GM12874 (cell line): Measurements from ENCODE around the gene GCNT2.

Experiments
- CTCF ChIP-seq: IDR thresholded peaks from 2 replicates; pipeline ENCODE4 v1.5.1; 2011; ENCODE audit warnings: low read depth, mild to moderate bottlenecking, control low read depth, low read length, moderate library complexity; ENCODE audit not compliant: insufficient read depth

The GCNT2 gene

DNA sequence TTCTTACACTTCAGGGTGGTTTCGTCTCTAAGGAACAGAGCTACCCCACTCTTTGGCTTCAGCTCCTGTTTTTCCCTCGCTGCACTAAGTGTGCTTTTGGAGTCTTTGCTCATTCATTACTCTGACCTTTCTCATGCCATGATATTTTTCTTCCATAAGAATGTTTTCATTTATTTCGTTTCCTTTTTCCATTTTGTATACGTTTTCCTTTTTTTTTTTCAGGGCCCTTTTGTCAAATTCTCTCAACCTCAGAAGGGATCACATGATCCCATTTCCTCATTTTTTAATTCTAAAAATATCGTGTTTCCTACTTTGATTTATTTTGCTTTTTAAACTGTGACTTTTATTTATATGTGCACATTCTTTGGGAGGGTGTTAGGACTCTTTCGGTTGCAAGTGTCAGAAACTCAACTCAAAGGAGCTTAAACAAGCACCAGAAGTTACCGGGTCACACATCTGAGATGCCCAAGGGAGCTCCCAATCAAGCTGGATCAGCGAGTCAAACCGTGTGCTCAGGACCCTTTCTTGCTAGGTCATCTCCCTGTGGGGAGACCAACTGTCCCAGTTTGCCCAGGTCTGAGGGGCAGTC lies 40.6 kb downstream of the GCNT2 start:
- TF ChIP-seq CTCF, result no peak

GRCh38 chr6:10564975-10565673 lies 44.0 kb downstream of the GCNT2 start:
- no peak for TF ChIP-seq CTCF

- no peak for TF ChIP-seq CTCF
These were observed 44.8 kb downstream of the GCNT2 start for GRCh38 chr6:10565913-10566312.

- no peak for TF ChIP-seq CTCF
These were observed 46.3 kb downstream of the GCNT2 start for GRCh38 chr6:10567256-10568026.

GRCh38 chr6:10569392-10570127 lies 48.4 kb downstream of the GCNT2 start:
- TF ChIP-seq CTCF, result no peak

DNA sequence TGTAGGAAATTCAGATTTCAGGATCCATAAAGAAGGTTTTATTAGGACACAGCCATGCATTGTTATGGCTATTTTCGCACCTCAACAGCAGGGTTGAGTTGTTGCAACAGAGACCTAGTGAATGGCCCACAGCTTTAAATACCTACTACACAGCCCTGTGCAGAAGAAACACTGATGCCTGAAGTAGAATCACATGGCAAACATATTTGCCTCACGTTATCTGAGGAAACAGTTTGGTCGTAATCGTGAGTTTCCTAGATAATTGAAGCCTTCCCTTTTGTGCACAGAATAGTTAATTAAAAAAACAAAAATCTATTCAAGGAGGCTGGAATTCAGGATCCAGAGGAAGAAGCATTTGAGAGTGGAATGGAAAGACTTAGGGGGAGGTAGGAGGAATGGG lies 55.1 kb downstream of the GCNT2 start:
- no peak for TF ChIP-seq CTCF

- no peak for TF ChIP-seq CTCF
These were observed 56.0 kb downstream of the GCNT2 start for GRCh38 chr6:10577112-10577511.
